ENCODE results near the gene EVA1B. TPM values are rescaled to one million over a fixed set of nuclear protein-coding genes. Genes with fewer than 3 reads are reported as not detected.

Gene EVA1B
- total and polyA plus RNA-seq, 2 of the 4 experiments (the other 2 are of a cell fraction), result 49.8 to 64.6 TPM

DNA sequence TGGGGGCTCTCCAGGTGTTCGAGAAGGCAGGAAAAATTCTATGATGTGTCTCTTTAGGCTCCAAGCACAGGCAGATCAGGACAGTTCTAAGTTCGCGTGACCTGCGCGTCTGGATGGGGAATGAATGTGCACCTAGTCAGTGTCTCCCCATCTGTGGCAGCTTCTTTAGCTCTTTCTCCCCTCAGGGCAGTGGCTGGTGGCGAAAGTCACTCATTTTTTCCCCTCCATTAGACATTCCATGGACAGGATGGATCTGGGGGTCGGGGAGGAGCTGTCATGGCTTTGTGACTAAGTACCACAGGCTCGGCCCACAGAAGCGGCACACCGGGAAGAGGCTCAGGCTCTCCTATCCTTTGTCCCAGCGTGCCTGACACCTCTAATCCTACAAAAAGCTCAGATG, 31.0 kb upstream of the EVA1B start:
- Histone ChIP-seq H3K56ac (ENCODE audit: extremely low read depth, insufficient read depth, low read length) (no peak overlapping the region), H4K5ac (ENCODE audit: low read depth, low read length) (no peak overlapping the region), H2AK9ac (replicated peaks; ENCODE audit: low read depth, low read length, poor library complexity) (peak overlapping the region; percentile 42), H3K9me1 (ENCODE audit: insufficient read depth, low read length) (peaks cover 36% of the 10 kb centered on the region), H3K23ac (ENCODE audit: low read depth, low read length) (no peak overlapping the region), H2BK120ac (ENCODE audit: low read depth, low read length) (0 out of 2 replicates have a peak overlapping the region, but pooled peaks have one; percentile 22), H3K18ac (ENCODE audit: low read depth, low read length) (no peak overlapping the region), H3K27me3 (ENCODE audit: control insufficient read depth, insufficient read depth, low read length) (no peaks in the 10 kb centered on the region), H2BK15ac (ENCODE audit: low read depth, low read length) (no peak overlapping the region), H4K91ac (ENCODE audit: insufficient read depth, low read depth, low read length) (peak overlapping the region; percentile 27; the same call in 1 of the 2 replicates), H2BK5ac (ENCODE audit: low read depth, low read length, poor library complexity, severe bottlenecking) (peak overlapping the region; percentile 3), H3K4me2 (ENCODE audit: low read depth, low read length) (no peak overlapping the region), H3K27ac (ENCODE audit: insufficient read depth, low read length) (no peak overlapping the region), H3K4me1 (ENCODE audit: control insufficient read depth, insufficient read depth, low read length) (peaks cover 40% of the 10 kb centered on the region), H3K9me3 (ENCODE audit: control insufficient read depth, insufficient read depth, low read length) (no peaks in the 10 kb centered on the region), H3K79me1 (ENCODE audit: low read depth in 1 of 2, low read length in 2 of 2) (peaks cover 15 to 76% of the 10 kb centered on the region in 2 experiments), H2AFZ (replicated peaks; ENCODE audit: low read length, poor library complexity) (no peak overlapping the region), H3K36me3 (ENCODE audit: control insufficient read depth, insufficient read depth, low read length) (peaks cover 47% of the 10 kb centered on the region), H3K14ac (replicated peaks; ENCODE audit: low read depth, low read length) (0 out of 2 replicates have a peak overlapping the region, but pooled peaks have one; percentile 8), H4K8ac (ENCODE audit: low read depth in 2 of 2, low read length in 2 of 2) (no peak overlapping the region), H2BK20ac (ENCODE audit: low read depth, low read length) (peak overlapping the region; percentile 59; the same call in 1 of the 2 replicates), H3K4ac (ENCODE audit: low read depth, low read length) (0 out of 2 replicates have a peak overlapping the region, but pooled peaks have one; percentile 22), H3K9ac (ENCODE audit: low read depth, low read length) (no peak overlapping the region), H2AK5ac (ENCODE audit: low read depth, low read length) (peak overlapping the region; percentile 18; the same call in 1 of the 2 replicates), H3K4me3 (ENCODE audit: insufficient read depth, low read depth, low read length) (no peak overlapping the region), H4K20me1 (ENCODE audit: insufficient read depth, low read length) (no peaks in the 10 kb centered on the region)
- in situ Hi-C loops (cut with MboI; ENCODE audit: low sequenced_read_pairs), result no loop called here
- TF ChIP-seq, protein P1, sequence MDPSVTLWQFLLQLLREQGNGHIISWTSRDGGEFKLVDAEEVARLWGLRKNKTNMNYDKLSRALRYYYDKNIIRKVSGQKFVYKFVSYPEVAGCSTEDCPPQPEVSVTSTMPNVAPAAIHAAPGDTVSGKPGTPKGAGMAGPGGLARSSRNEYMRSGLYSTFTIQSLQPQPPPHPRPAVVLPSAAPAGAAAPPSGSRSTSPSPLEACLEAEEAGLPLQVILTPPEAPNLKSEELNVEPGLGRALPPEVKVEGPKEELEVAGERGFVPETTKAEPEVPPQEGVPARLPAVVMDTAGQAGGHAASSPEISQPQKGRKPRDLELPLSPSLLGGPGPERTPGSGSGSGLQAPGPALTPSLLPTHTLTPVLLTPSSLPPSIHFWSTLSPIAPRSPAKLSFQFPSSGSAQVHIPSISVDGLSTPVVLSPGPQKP (IDR thresholded peaks at IDR 0.05; ENCODE audit: borderline replicate concordance, low read depth, low read length), result no peak
- TF ChIP-seq CHD1 (IDR thresholded peaks at IDR 0.05; ENCODE audit: low read depth, low read length) (no peak), RCOR1 (IDR thresholded peaks at IDR 0.05; ENCODE audit: insufficient replicate concordance, low read length) (no peak), POLR2A (IDR thresholded peaks at IDR 0.05; ENCODE audit: low read depth, low read length) (no peak), RAD21 (IDR thresholded peaks at IDR 0.05; ENCODE audit: low read length) (no peak), MAFK (IDR thresholded peaks at IDR 0.05; ENCODE audit: low read depth, low read length) (no peak), NFE2L2 (IDR thresholded peaks at IDR 0.05; ENCODE audit: low read depth, low read length) (no peak), FOS (IDR thresholded peaks at IDR 0.05; ENCODE audit: low read depth, low read length) (no peak), MXI1 (IDR thresholded peaks at IDR 0.05; ENCODE audit: borderline replicate concordance, low read depth, low read length) (no peak), CEBPB (IDR thresholded peaks at IDR 0.05; ENCODE audit: low read depth, low read length) (no peak)
- no TSS peak for BruUV-seq (replicated peaks)
- CTCF ChIA-PET, result no interaction called here
- ATAC-seq (ENCODE audit: low read depth) (no peak), DNase-seq (no peak)
- 100% methylated on average over 1 of the region's 11 CpGs; no CpG with 5 or more reads in 1 of the 2 experiments for WGBS, 2 experiments (ENCODE audit: extremely low coverage in 2 of 2, insufficient read length in 1 of 2)
- POLR2A ChIA-PET (ENCODE audit: unreplicated experiment), result no interaction called here
- dilution Hi-C loops (cut with HindIII; ENCODE audit: low sequenced_read_pairs, unreplicated experiment), result no loop called here
- intact Hi-C loops (cut with micrococcal nuclease), result no loop called here

All from IMR-90 (cell line).